Neutrophil (primary cell): ENCODE data around the gene FERD3L.

Experiments
- H3K27ac ChIP-seq: fragments of 200-600 bp; sonication (generic); 2 replicates; pipeline ENCODE4 v1.5.1; 2016; ENCODE audit warnings: mild to moderate bottlenecking, moderate library complexity
- H3K27me3 ChIP-seq: fragments of 200-600 bp; sonication (generic); 2 replicates; pipeline ENCODE4 v1.6.0; 2016; ENCODE audit warnings: mild to moderate bottlenecking
- H3K36me3 ChIP-seq: fragments of 200-600 bp; sonication (generic); 2 replicates; pipeline ENCODE4 v1.5.1; 2017
- H3K4me1 ChIP-seq, 2 experiments: fragments of 200-600 bp in 1 of 2; sonication (generic) in 1 of 2; 1 replicate in 1 of 2; 2 replicates in 1 of 2; pipeline versions ENCODE4 v1.5.1 to v1.6.1; 2013 to 2016; ENCODE audit warnings: low read depth in 1 of 2, low read length in 1 of 2, mild to moderate bottlenecking in 1 of 2, moderate library complexity in 1 of 2; ENCODE audit not compliant: control insufficient read depth in 1 of 2, insufficient read depth in 1 of 2
- H3K4me3 ChIP-seq, 2 experiments: fragments of 200-600 bp in 1 of 2; sonication (generic) in 1 of 2; 1 replicate in 1 of 2; 2 replicates in 1 of 2; pipeline ENCODE4 v1.5.1; 2013 to 2016; ENCODE audit warnings: low read depth in 1 of 2, low read length in 1 of 2, mild to moderate bottlenecking in 1 of 2, moderate library complexity in 1 of 2
- H3K9me3 ChIP-seq: fragments of 200-600 bp; sonication (generic); 2 replicates; pipeline ENCODE4 v1.5.1; 2016
- CTCF ChIP-seq: fragments of 200-600 bp; sonication (generic); IDR thresholded peaks from 2 replicates; pipeline ENCODE4 v1.5.1; 2016; ENCODE audit warnings: antibody characterized with exemption

FERD3L gene

GRCh38 chr7:19111474-19112273 is 33.5 kb downstream of the FERD3L start:
- no peak for TF ChIP-seq CTCF
- Histone ChIP-seq H3K27ac (no peak overlapping the region), H3K4me1 (peaks cover 7 to 8% of the 10 kb centered on the region in 2 experiments), H3K4me3 (no peak overlapping the region), H3K27me3 (peaks cover 100% of the 10 kb centered on the region), H3K9me3 (no peaks in the 10 kb centered on the region), H3K36me3 (no peaks in the 10 kb centered on the region)

DNA sequence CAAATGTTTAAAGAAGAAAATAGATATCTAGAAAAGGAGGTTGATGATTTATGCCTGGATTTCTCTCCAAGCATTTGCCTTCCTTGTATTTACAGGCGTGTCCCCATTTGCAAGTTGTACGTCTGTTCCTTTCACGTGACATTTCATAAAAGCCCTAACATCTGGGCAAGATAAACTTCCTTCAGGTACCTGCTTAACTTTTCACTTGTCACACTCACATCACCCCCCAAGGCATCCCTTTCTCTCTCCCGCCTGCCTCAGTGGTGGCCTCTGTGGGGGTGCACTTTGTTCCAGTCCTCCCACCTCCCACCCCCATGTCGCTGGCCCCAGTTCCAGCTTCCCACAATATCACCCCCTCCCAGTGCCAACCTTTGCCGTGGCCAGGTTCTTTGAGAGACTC is 34.4 kb downstream of the FERD3L start:
- H3K4me3 ChIP-seq = no peak overlapping the region
- TF ChIP-seq CTCF = no peak
- H3K4me1 ChIP-seq = peaks cover 0 to 7% of the 10 kb centered on the region in 2 experiments
- no peak overlapping the region for H3K27ac ChIP-seq
- peaks cover 100% of the 10 kb centered on the region for H3K27me3 ChIP-seq
- H3K36me3 ChIP-seq = no peaks in the 10 kb centered on the region
- no peaks in the 10 kb centered on the region for H3K9me3 ChIP-seq

DNA sequence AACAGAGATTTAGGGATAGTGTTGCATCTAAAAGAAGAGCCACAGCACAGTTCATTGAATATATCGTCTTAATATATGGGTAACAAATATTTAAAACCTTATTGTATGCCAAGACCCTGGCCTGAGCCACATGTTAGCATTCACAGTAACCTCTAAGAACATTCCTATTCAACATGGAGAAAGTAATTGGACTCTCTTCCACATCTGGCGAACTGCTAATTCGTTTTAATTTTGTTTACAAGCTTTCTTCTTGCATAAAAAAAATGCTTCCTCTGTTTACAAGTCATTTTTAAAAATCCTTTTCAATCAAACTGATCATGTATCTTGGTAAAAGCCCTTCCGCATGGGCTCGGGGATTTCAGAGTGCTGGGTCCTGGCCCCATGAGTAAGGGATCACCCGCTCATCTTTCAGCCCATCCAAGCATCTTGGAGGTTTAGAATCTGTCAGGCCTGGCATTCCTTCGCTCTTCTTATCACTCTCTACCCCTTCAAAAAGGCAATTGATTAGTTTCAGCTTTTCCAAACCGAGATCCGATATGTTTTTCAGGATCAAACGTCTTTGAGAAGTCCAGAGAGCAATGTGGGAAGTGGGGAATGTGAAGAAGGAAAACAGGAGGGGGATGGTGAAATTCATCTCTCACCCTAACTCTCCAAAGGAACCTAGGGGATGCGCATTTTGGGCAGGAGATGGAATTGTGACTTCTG is 35.0 kb downstream of the FERD3L start:
- H3K9me3 ChIP-seq = no peaks in the 10 kb centered on the region
- H3K36me3 ChIP-seq = no peaks in the 10 kb centered on the region
- no peak overlapping the region for H3K4me3 ChIP-seq
- peaks cover 0 to 7% of the 10 kb centered on the region in 2 experiments for H3K4me1 ChIP-seq
- TF ChIP-seq CTCF = no peak
- H3K27me3 ChIP-seq = peaks cover 100% of the 10 kb centered on the region
- no peak overlapping the region for H3K27ac ChIP-seq

DNA sequence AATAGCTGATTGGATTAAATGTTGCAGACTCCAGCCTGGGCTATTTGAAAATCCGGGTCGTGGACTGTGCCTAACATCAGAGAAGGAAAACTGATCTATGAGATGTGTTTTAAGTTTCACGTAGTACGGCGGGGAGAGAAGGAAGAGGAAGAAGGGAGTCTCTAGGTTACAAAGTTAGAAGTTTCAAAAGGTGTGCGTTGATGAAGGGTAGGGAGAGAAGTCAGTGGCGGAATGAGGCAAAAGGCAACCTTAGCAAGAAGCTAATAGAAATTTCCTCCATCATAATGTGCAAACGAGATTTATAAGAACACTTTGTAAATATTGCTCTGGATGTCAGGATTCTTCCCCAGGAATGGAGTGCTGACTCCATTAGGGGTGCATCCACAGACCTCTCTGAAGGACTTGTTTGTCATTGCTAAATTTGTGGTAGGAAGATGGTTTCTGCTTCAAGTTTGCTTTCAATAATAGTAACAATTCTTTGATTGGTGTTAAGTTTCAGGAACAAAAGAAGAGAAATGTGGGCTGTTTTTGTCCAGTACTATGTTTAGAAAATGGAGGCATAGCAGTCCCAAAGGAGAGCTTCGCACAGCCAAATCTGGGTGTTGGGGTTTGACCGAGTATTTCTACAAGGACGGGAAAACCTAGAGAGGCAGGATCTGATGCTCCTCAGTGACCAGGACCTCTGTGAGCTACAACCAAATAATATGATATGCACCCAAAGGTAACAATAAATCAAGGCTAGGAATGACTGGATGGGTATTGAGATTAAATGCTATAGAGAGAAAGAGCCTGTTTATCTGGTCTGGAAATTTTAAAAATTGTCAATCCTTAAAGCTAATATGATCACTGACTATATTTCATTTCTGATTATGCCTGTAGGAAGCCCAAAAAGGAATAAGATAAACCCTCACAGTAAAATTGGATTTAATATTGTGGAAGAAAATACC is 35.9 kb downstream of the FERD3L start:
- Histone ChIP-seq H3K4me3 (no peak overlapping the region), H3K27ac (no peak overlapping the region), H3K9me3 (no peaks in the 10 kb centered on the region), H3K36me3 (no peaks in the 10 kb centered on the region), H3K4me1 (peaks cover 0 to 7% of the 10 kb centered on the region in 2 experiments), H3K27me3 (peaks cover 100% of the 10 kb centered on the region)
- TF ChIP-seq CTCF = no peak

- Histone ChIP-seq H3K9me3 (no peaks in the 10 kb centered on the region), H3K4me1 (peaks cover 0 to 7% of the 10 kb centered on the region in 2 experiments), H3K27me3 (peaks cover 100% of the 10 kb centered on the region), H3K36me3 (no peaks in the 10 kb centered on the region), H3K4me3 (peak overlapping the region in 1 of 2 experiments; percentile 22), H3K27ac (no peak overlapping the region)
- no peak for TF ChIP-seq CTCF
Measured at GRCh38 chr7:19107356-19108146, 37.7 kb downstream of the FERD3L start.
